Measurements from ENCODE around the gene PLCB1. TPM values are rescaled to one million over a fixed set of nuclear protein-coding genes. Genes with fewer than 3 reads are reported as not detected.
A peak's percentile ranks its signal among the peaks of the same experiment; 100 is the strongest.

Gene PLCB1
- total and polyA plus RNA-seq, 2 of the 4 experiments (the other 2 are of a cell fraction) = 5.6 to 16.1 TPM

GRCh38 chr20:8646033-8646441 is 514.0 kb downstream of the PLCB1 start:
- peak overlapping the region; percentile 51; the same call in 1 of the 2 replicates for H3K14ac ChIP-seq (replicated peaks; ENCODE audit: low read depth, low read length)
- peak overlapping the region; percentile 29; the same call in 1 of the 2 replicates for H4K91ac ChIP-seq (ENCODE audit: insufficient read depth, low read depth, low read length)
- peaks cover 2% of the 10 kb centered on the region; the same call in 1 of the 2 replicates for H3K4me1 ChIP-seq (ENCODE audit: control insufficient read depth, insufficient read depth, low read length)
- DNase-seq (peak; percentile 52), ATAC-seq (ENCODE audit: low read depth) (peak; percentile 40)
- no peaks in the 10 kb centered on the region for H3K9me3 ChIP-seq (ENCODE audit: control insufficient read depth, insufficient read depth, low read length)
- CTCF ChIA-PET = interaction anchor here (1.3 kb wide), 1 partner anchor 17 kb away, joined by 3 read pairs; no protein-coding TSS in a partner anchor
- peak overlapping the region; percentile 65; the same call in 1 of the 2 replicates for H2AK5ac ChIP-seq (ENCODE audit: low read depth, low read length)
- no peaks in the 10 kb centered on the region for H4K20me1 ChIP-seq (ENCODE audit: insufficient read depth, low read length)
- H3K27ac ChIP-seq (ENCODE audit: insufficient read depth, low read length) = peak overlapping the region; percentile 31; the same call in 1 of the 2 replicates
- H2AK9ac ChIP-seq (replicated peaks; ENCODE audit: low read depth, low read length, poor library complexity) = no peak overlapping the region
- peak overlapping the region; percentile 64 for H3K4ac ChIP-seq (ENCODE audit: low read depth, low read length)
- H3K9me1 ChIP-seq (ENCODE audit: insufficient read depth, low read length) = no peaks in the 10 kb centered on the region
- no peaks in the 10 kb centered on the region for H3K36me3 ChIP-seq (ENCODE audit: control insufficient read depth, insufficient read depth, low read length)
- no peak overlapping the region for H3K9ac ChIP-seq (ENCODE audit: low read depth, low read length)
- peak overlapping the region; percentile 73; the same call in 1 of the 2 replicates for H3K18ac ChIP-seq (ENCODE audit: low read depth, low read length)
- TF ChIP-seq RCOR1 (IDR thresholded peaks at IDR 0.05; ENCODE audit: insufficient replicate concordance, low read length) (no peak), NFE2L2 (IDR thresholded peaks at IDR 0.05; ENCODE audit: low read depth, low read length) (peak; percentile 63)
- POLR2A ChIA-PET (ENCODE audit: unreplicated experiment) = no interaction called here
- dilution Hi-C loops (cut with HindIII; ENCODE audit: low sequenced_read_pairs, unreplicated experiment) (no loop called here), in situ Hi-C loops (cut with MboI; ENCODE audit: low sequenced_read_pairs) (no loop called here), intact Hi-C loops (cut with micrococcal nuclease) (no loop called here)
- H4K5ac ChIP-seq (ENCODE audit: low read depth, low read length) = no peak overlapping the region; the same call in 1 of the 2 replicates
- no TSS peak for BruUV-seq (replicated peaks)
- no peak overlapping the region for H2BK15ac ChIP-seq (ENCODE audit: low read depth, low read length)
- H3K27me3 ChIP-seq (ENCODE audit: control insufficient read depth, insufficient read depth, low read length) = no peaks in the 10 kb centered on the region
- H3K56ac ChIP-seq (ENCODE audit: extremely low read depth, insufficient read depth, low read length) = peak overlapping the region; percentile 25; the same call in 1 of the 2 replicates
- H2BK20ac ChIP-seq (ENCODE audit: low read depth, low read length) = peak overlapping the region; percentile 80
- no peak overlapping the region for H3K23ac ChIP-seq (ENCODE audit: low read depth, low read length)
- WGBS, 2 experiments (ENCODE audit: extremely low coverage in 2 of 2, insufficient read length in 1 of 2) = no CpG with 5 or more reads among the region's 4 CpGs
- H2BK120ac ChIP-seq (ENCODE audit: low read depth, low read length) = peak overlapping the region; percentile 42; the same call in 1 of the 2 replicates
- peak overlapping the region in 1 of 2 experiments; percentile 87; a peak in 2 of 4 replicates for H4K8ac ChIP-seq (ENCODE audit: low read depth in 2 of 2, low read length in 2 of 2)
- H3K79me1 ChIP-seq (ENCODE audit: low read depth in 1 of 2, low read length in 2 of 2) = no peaks in the 10 kb centered on the region; a peak in 1 of 4 replicates
- H2AFZ ChIP-seq (replicated peaks; ENCODE audit: low read length, poor library complexity) = no peak overlapping the region
- peak overlapping the region; percentile 79 for H2BK5ac ChIP-seq (ENCODE audit: low read depth, low read length, poor library complexity, severe bottlenecking)
- peak overlapping the region; percentile 48; the same call in 1 of the 2 replicates for H3K4me2 ChIP-seq (ENCODE audit: low read depth, low read length)
- H3K4me3 ChIP-seq (ENCODE audit: insufficient read depth, low read depth, low read length) = no peak overlapping the region
